ENCODE measurements around the gene KRT5.
A peak's percentile ranks its signal among the peaks of the same experiment; 100 is the strongest.

The KRT5 gene

DNA sequence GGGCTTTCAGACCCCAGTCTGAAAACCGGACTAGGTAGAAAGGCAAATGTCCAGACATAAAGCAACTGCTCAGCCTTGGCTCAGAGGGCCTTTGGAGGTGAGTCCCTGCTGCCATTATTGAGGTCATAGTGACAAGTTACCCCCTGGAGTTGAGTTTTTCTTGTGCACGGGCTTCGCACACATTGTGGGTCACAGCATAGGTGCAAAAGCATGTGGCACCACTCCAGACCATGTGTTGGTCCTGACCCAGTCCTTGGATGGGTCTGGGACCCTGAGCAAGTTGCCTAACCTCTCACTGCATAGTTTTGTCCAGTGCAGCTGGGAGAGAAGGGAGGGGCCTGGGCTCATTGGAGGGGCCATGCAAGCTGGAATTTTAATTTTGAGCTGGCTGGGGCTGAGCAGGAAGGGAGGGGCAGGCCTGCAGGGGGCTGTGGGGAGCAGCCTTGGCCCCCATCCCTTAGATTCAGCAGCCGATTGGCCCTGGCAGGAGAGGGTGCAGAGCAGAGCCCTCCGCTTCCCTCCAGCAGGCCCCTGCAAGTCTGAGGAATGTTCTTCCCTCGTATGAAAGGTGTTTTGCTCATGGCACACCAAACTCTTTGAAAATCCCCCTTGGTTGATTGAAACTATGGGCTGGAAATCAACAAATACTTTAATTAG is 4.2 kb upstream of the KRT5 start:
- peak in 1 of 2 donors; percentile 49 for DNase-seq

DNA sequence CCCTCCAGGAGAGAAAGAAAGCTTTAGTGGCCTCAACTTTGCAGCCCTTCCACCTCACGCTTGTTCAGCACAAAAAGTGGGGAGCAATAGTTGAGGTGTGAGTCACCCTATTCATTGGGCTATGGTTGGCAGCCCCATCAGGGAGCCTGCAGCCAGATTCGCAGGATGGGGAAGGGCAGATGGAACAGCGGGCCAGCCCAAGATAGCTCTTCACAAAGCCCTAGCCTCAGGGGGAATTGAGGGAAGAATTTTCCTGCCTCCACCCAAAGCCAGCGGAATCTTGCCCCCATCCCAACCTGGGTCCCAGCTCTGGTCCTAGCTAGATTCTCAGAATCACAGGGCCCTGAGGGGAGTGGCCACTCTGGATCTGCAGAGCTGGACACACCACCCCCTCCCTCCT is 3.6 kb upstream of the KRT5 start:
- DNase-seq, result no peak
- TF ChIP-seq, protein P1, sequence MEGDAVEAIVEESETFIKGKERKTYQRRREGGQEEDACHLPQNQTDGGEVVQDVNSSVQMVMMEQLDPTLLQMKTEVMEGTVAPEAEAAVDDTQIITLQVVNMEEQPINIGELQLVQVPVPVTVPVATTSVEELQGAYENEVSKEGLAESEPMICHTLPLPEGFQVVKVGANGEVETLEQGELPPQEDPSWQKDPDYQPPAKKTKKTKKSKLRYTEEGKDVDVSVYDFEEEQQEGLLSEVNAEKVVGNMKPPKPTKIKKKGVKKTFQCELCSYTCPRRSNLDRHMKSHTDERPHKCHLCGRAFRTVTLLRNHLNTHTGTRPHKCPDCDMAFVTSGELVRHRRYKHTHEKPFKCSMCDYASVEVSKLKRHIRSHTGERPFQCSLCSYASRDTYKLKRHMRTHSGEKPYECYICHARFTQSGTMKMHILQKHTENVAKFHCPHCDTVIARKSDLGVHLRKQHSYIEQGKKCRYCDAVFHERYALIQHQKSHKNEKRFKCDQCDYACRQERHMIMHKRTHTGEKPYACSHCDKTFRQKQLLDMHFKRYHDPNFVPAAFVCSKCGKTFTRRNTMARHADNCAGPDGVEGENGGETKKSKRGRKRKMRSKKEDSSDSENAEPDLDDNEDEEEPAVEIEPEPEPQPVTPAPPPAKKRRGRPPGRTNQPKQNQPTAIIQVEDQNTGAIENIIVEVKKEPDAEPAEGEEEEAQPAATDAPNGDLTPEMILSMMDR (IDR thresholded peaks at IDR 0.05), result no peak
- no peaks in the 10 kb centered on the region for H3K9me3 ChIP-seq
- intact Hi-C loops (cut with DNase I; ENCODE audit: low total_unique reads), result no loop called here
- H3K27me3 ChIP-seq, result no peaks in the 10 kb centered on the region
- H3K36me3 ChIP-seq, result no peaks in the 10 kb centered on the region
- no peak overlapping the region for H3K27ac ChIP-seq
- no peak overlapping the region for H3K4me3 ChIP-seq
- peaks cover 0 to 20% (median 14%) of the 10 kb centered on the region in 4 donors for H3K4me1 ChIP-seq

More for the DNA sequence above, 4.2 kb upstream of the KRT5 start:
- Histone ChIP-seq H3K4me1 (peaks cover 0 to 20% (median 14%) of the 10 kb centered on the region in 4 donors), H3K36me3 (no peaks in the 10 kb centered on the region), H3K27me3 (no peaks in the 10 kb centered on the region), H3K27ac (no peak overlapping the region), H3K9me3 (no peaks in the 10 kb centered on the region), H3K4me3 (no peak overlapping the region)
- intact Hi-C loops (cut with DNase I; ENCODE audit: low total_unique reads), result no loop called here
- TF ChIP-seq, protein P1 (IDR thresholded peaks at IDR 0.05), result no peak

DNA sequence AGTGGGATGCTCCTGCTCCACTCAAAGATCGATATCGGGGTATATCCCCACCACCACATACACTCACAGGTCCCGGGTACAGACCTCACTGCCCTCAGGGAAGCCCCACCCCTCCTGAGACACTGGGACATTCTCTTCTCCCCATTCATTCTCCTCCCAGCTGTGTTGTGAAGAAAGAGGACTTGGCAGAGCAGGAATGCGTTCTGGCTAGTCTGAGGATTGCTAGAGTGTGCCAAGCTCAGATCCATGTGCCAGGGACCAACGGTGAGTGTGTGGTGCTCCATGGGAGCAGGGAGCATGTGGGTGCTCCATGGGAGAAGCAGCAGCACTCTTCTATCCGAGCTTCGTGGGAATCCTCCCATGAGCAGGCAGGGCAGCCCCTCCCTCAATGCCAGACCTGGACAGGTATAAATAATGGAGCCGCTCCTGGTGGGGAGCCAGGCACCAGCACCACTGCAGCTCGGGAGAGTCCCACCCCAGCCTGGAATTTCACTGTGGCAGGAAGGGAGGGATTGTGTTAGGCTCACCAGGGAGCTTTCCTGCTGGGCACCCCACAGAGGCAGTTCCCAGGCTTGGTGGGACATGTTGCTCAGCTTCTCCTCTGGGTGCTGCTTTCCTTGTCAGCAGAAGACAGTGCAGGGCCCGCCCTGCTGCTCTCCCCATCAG is 2.3 kb upstream of the KRT5 start:
- DNase-seq, result no peak
- intact Hi-C loops (cut with DNase I; ENCODE audit: low total_unique reads), result no loop called here
- Histone ChIP-seq H3K36me3 (no peaks in the 10 kb centered on the region), H3K4me1 (peaks cover 0 to 20% (median 14%) of the 10 kb centered on the region in 4 donors), H3K4me3 (no peak overlapping the region), H3K9me3 (no peaks in the 10 kb centered on the region), H3K27ac (no peak overlapping the region), H3K27me3 (no peaks in the 10 kb centered on the region)
- TF ChIP-seq, protein P1 (IDR thresholded peaks at IDR 0.05), result no peak

DNA sequence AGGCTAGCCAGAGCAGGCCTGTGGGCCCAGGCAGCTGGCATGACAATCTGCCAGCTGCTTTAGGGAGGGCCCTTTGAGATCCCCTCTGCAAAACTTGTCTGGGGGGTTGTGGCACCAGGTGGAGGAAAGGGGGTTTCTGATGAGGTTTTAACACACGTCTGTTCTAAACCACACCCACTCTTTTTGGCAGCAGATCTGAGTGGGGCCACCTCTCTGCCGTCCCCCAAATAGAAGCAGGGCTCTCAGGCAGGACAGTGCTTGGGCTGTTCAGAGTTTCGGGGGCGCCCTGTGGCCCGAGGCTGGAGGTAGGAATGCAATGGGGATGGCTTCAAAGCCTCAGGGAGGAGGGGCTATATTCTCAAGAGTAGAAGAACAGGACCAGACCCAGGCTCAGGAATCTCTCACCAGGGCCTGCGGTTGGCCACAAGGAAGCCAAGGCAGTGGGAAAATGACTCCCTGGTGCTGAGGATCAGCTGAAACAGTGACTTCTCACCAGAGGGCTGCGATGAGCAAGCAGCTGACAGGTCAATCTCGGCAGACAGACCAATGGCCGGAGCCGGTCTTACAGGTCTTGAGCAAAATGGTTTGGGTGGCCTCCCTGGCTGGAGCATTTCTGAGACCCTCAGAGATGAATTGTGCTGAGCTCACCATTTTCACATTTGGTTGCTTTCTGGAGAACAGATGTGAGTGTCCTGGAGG is 1.5 kb upstream of the KRT5 start:
- H3K27ac ChIP-seq, result no peak overlapping the region
- H3K4me3 ChIP-seq, result no peak overlapping the region
- no peaks in the 10 kb centered on the region for H3K36me3 ChIP-seq
- intact Hi-C loops (cut with DNase I; ENCODE audit: low total_unique reads), result no loop called here
- no peak for DNase-seq
- no peaks in the 10 kb centered on the region for H3K27me3 ChIP-seq
- no peaks in the 10 kb centered on the region for H3K9me3 ChIP-seq
- TF ChIP-seq, protein P1 (IDR thresholded peaks at IDR 0.05), result no peak
- peaks cover 0 to 20% (median 14%) of the 10 kb centered on the region in 4 donors for H3K4me1 ChIP-seq

DNA sequence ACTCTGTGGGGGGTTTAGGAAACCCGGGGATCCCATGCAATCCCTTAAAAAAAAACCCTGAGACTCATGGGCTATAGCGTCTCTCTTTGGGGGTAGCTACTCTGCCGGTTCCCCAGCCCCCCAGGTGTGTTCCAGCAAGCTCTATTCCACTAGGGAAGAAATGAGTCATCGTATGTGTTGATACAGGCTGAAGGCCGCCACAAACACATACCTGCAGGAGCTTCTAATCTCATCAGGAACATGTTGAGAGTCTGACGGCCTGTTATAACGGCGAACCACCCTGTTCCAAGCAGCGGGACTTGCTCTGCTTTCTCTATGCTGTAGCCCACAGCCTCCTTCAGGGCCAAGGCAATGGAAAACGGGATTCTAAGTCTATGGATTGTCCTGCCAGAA is 977 bp upstream of the KRT5 start:
- DNase-seq, result no peak
- intact Hi-C loops (cut with DNase I; ENCODE audit: low total_unique reads), result no loop called here
- H3K27ac ChIP-seq, result no peak overlapping the region
- no peaks in the 10 kb centered on the region for H3K9me3 ChIP-seq
- no peaks in the 10 kb centered on the region for H3K36me3 ChIP-seq
- H3K4me3 ChIP-seq, result no peak overlapping the region
- TF ChIP-seq, protein P1 (IDR thresholded peaks at IDR 0.05), result no peak
- no peaks in the 10 kb centered on the region for H3K27me3 ChIP-seq
- H3K4me1 ChIP-seq, result peaks cover 0 to 23% (median 15%) of the 10 kb centered on the region in 4 donors

Data from tibial artery (tissue), 4 donors.